Uterus (tissue), 2 donors: ENCODE measurements around the gene PCDH9.

Experiments used
- CTCF ChIP-seq, 4 experiments: fragments of 200-600 bp in 2 of 4; fragments of 450-650 bp in 2 of 4; sonication (generic) in 2 of 4; IDR thresholded peaks; one replicate each; pipeline ENCODE4 v1.5.1; 2016 to 2019; ENCODE audit warnings: antibody characterized with exemption in 4 of 4, mild to moderate bottlenecking in 2 of 4, moderate library complexity in 1 of 4
- POLR2A ChIP-seq, 2 donors: fragments of 450-650 bp; IDR thresholded peaks; one replicate each; pipeline ENCODE4 v1.6.1; 2016; ENCODE audit warnings: antibody characterized with exemption in 2 of 2, mild to moderate bottlenecking in 1 of 2, moderate library complexity in 1 of 2

DNA sequence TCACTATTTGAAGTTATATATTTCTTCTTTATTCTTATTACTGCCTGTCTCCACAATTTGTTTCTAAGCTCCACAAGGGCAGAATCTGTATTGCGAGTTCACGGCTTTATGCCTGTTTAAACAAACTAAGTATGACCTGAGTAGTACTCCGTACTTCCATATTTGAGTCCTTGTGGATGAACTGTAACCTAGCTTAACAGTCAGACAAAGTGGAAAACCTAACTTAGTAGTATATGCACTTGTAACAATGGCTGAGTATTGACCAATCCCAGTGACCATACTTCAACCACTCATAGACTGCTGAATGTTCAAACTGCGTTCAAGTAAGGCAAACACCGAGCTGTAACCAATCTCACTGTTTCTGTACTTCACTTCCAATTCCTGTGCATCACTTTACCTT is 292.7 kb downstream of the PCDH9 start:
- no peak for TF ChIP-seq CTCF (IDR thresholded peaks at IDR 0.05)
- TF ChIP-seq POLR2A (IDR thresholded peaks at IDR 0.05), result no peak
